Activated T-helper 1 cell treated with anti-CD3 and anti-CD28 coated beads, Interleukin-2, amount 50 U/mL, for 16 hours (primary cell): ENCODE data around the gene E2F3.

Source experiments
- DNase-seq, 2 donors: peaks; one replicate each; pipeline ENCODE4 v3.0.0-alpha.2; 2020; ENCODE audit warnings: low read depth in 1 of 2, low spot score in 1 of 2

The E2F3 gene

GRCh38 chr6:20401205-20402091, at the start of gene E2F3:
Gene E2F3, plus strand, starts transcription at chr6:20401879. Its CDS starts 354 bp downstream, at chr6:20402233.
- DNase-seq = peak; percentile 96 to 97

GRCh38 chr6:20352346-20352745, 49.3 kb upstream of the E2F3 start:
- DNase-seq = no peak

GRCh38 chr6:20353134-20353533, 48.5 kb upstream of the E2F3 start:
- DNase-seq = no peak

- DNase-seq = no peak
These were observed 47.3 kb upstream of the E2F3 start for GRCh38 chr6:20354366-20354765.

- DNase-seq = no peak
These were observed 41.1 kb upstream of the E2F3 start for GRCh38 chr6:20360471-20361119.

- no peak for DNase-seq
These were observed 39.1 kb upstream of the E2F3 start for GRCh38 chr6:20362623-20363022.

- DNase-seq = no peak
These were observed 37.4 kb upstream of the E2F3 start for GRCh38 chr6:20364327-20364726.

GRCh38 chr6:20365456-20365855, 36.2 kb upstream of the E2F3 start:
- DNase-seq = no peak

GRCh38 chr6:20366082-20366830, 35.4 kb upstream of the E2F3 start:
- DNase-seq = peak in 1 of 2 donors; percentile 36

- no peak for DNase-seq
These were observed 33.8 kb upstream of the E2F3 start for GRCh38 chr6:20367743-20368485.

- DNase-seq = no peak
These were observed 31.3 kb upstream of the E2F3 start for GRCh38 chr6:20370393-20370792.

- no peak for DNase-seq
These were observed 30.9 kb upstream of the E2F3 start for GRCh38 chr6:20370801-20371200.

- no peak for DNase-seq
These were observed 26.2 kb upstream of the E2F3 start for GRCh38 chr6:20375436-20375835.

- no peak for DNase-seq
These were observed 23.9 kb upstream of the E2F3 start for GRCh38 chr6:20377623-20378265.

- DNase-seq = no peak
These were observed 22.4 kb upstream of the E2F3 start for GRCh38 chr6:20379231-20379630.

- DNase-seq = no peak
These were observed 15.5 kb upstream of the E2F3 start for GRCh38 chr6:20386218-20386617.

GRCh38 chr6:20389066-20389465, 12.6 kb upstream of the E2F3 start:
- no peak for DNase-seq

GRCh38 chr6:20393297-20393696, 8.4 kb upstream of the E2F3 start:
- DNase-seq = no peak

- DNase-seq = no peak
These were observed 2.2 kb upstream of the E2F3 start for GRCh38 chr6:20399518-20399917.

- peak in 1 of 2 donors; percentile 15 for DNase-seq
These were observed 1.0 kb upstream of the E2F3 start for GRCh38 chr6:20400456-20401204.
